ENCODE measurements around the gene ZNF787.

The ZNF787 gene

DNA sequence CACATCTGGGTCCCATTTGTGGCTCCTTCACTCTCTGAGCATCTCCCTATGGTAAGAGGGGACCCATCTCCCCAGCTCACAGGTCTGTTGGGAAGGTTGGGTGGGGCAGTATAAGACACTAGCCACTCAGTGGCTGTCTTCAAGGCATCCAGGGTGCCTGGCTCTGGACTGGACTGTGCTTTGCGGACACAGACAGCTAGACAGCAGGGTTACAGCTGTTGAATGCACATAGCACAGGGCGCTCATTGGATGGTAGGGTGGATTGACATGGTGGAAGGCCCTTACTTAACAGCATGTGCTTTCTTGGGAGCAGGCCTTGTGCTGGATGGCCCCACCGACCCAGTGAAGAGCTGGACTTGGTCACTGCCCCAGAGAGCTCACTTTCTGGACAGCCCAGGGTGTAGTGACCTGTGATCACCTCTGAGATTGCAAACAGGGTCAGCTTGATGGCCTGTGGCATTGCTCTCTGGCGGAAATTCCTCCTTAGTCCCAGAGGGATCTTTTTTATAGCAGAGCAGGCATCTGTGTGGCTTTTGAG lies 21.9 kb upstream of the ZNF787 start:
- no peak for DNase-seq

DNA sequence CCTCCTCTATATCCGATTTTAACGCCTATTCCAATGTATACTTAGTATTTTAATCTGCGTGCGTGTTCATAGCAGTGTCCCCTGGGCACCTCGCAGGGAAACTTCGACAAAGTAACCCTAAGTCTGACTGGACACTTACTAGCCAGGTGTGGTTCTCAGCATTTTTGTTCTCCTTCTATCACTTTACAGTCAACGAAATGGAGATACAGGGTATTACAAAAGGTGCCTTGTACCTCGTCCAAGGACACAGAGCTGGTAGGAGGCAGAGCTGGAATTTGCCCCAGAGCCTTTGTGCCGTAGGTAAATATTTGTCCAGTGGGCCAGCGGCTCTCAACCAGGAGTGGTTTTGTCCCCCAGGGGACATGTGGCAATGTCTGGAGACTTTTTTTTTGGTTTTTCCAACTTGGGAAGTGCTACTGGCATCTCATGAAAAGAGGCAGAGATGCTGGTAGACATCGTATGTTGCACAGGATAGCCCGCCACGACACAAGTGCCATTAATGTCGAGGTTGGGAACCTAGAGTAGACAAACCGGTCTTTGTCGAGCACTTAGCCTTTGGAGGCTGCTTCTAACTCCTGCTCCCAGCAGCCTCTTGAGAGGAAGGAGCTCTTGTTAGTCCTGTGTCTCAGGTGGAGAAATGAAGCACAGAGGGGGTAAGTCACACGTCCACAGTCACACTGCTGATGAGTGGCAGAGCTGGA lies 21.1 kb upstream of the ZNF787 start:
- no peak for DNase-seq

DNA sequence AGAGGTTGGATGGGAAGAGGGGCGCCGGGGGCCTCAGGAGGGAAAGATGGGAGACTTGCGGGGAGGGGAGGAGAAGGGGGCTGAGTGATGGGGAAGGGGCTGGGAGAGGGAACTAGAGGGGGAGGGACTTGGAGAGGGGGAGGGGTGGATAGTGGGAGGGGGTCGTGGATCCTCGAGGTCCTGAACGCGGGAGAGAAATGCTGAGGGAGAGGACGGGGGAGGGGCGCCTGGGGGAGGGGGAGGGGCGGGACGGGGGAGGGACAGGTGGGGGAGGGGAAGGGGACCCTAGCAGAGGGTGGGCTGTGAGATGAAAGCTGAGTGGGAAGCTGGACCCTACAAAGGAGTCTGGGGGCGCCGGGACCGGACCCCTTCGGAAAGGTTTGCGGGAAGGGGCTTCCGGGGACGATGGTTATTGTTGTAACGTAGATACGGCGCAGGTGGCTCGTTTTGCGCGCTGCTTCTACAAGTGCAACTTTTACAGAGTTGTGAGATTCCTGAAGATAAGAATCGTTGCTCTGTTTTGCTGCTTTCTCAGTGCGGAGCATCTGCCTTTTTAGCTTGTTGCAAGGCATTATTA lies 20.4 kb upstream of the ZNF787 start:
- no peak for DNase-seq

DNA sequence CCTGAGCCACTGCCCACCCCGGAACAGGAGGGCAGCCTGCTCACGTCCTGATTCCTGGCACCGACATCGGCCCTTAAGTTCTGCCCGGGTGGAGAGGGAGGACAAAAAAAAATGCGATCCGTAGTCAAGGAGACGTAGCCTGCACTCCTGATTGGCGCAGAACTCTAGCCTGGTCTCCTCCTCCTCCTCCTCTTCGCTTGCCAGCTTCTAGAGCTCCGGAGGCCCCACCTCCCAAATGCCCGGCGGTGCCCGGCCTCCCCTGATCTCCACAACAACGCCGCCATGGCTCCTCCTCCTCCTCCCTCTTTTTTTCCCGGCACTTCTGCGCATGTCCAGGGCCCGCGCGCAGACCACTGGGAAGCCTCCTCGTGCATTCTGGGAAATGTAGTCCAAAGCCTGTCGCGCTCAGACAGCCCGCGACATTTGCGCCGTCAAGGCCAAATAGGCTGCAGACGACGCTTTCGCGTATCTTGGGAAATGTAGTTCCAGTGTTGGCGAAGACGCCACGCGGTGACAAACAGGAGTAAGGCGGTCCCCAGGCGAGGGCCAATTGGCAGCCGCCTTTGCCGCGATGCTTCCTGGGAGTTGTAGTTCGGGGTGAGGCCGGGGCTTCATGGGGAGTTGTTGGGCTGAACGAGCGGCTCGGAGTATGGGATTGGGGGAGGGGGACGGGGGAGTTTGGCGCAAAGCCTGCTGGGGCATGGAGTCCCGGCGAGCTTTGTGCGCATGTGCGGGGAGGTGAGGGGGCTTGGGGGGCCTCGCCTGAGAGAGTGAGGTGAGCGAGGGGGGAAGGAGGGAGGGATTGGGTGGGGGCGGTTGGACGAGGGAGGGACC lies 19.7 kb upstream of the ZNF787 start, which contains the start of gene ZNF444:
ZNF444 (plus strand) TSS at position 705 of the 834 bp plus-strand sequence. CDS start 5,625 bp downstream, outside the sequence.
- DNase-seq = peak; percentile 96

DNA sequence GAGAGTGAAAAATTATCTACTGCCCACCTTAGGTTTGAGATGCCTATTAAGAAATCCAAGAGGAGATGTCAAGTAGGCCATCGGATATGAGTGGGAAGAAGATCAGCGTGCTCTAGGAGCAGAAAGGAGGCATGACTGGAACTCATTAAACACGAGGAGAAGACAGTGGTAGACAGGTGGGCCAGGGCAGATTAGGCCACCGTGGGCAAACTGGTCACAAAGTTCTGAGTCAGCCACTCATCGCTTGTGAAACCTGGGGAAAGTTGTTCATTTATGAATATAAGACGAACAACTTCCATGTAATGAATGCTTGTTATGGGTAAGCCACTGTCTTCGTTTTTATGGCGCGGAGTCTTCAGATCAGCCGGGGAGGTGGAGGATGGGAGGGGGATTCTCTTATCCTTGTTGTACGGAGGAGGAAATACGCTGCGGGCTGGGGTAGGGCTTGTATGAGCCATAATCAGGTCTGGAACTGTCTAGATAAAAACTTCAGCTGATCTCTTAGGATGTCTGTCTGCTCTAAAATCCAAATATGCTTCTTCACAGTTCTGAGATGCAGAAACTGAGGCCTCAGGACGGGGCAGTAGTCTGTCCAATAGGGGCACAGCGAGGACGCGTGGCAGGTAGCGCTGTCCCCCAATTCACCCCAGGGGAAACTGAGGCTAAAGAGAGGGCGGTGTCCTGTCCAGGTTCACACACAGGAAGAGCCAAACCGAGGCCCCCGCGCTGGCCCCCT lies 18.9 kb upstream of the ZNF787 start:
- DNase-seq = no peak

DNA sequence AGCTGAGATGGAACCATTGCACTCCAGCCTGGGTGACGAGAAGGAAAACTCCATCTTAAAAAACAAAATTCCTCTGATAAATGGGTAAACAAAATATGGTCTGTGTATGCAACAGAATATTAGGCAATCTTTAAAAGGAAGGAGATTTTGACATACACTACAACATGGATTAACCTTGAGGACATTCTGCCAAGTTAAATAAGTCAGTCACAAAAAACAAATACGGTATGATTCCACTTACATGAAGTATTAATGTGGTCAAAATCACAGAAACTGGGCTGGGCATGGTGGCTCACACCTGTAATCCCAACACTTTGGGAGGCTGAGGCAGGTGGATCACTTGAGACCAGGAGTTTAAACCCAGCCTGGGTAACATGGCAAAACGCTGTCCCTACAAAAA lies 17.0 kb upstream of the ZNF787 start:
- no peak for DNase-seq

DNA sequence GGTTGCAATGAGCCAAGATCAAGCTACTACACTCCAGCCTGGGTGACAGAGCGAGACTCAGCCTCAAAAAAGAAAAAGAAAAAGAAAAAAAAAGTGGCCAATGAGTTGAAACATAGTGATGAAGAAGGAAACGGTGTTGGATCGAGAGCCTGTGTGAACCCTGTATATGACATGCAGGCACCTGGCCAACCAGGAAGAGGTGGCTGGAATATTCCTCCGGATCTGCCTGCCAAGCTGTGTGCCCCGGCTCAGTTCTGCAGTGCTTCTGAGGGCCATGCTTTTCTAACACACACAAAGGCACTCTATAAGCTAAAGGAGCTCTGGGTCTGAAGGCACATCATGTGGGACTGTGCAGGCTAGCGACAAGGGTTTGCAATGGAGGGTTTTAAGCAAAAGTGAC lies 16.3 kb upstream of the ZNF787 start:
- no peak for DNase-seq

DNA sequence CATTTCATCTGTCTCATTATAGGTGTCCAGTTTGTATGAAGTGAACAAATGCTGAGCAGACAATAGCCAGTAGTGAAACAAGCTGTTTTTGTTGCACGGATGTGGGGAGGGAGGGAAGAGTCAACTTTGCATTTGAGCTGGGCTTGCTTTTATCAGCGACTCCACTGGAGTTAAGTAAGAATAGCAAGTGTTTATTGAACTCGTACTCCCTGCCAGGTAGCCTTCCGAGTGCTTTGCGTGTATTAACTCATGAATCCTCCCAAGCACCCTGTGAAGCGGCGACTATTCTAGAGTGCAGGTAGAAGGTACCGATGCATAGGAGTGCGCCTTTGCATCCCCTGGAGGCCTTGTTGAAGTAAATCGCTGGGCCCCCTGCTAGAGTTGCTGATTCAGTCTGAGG lies 15.3 kb upstream of the ZNF787 start:
- DNase-seq = no peak

DNA sequence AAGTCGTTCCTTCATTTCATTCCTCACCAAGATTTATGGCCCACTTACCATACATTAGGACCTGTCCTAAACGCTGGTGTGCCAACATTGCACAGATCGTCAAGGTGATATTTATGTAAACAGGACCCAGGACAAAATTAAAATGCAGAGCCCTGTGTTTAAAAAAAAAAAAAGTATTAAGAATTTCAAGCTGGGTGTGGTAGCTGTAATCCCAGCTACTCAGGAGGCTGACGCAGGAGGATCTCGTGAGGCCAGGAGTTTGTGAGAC lies 13.5 kb upstream of the ZNF787 start:
- no peak for DNase-seq

DNA sequence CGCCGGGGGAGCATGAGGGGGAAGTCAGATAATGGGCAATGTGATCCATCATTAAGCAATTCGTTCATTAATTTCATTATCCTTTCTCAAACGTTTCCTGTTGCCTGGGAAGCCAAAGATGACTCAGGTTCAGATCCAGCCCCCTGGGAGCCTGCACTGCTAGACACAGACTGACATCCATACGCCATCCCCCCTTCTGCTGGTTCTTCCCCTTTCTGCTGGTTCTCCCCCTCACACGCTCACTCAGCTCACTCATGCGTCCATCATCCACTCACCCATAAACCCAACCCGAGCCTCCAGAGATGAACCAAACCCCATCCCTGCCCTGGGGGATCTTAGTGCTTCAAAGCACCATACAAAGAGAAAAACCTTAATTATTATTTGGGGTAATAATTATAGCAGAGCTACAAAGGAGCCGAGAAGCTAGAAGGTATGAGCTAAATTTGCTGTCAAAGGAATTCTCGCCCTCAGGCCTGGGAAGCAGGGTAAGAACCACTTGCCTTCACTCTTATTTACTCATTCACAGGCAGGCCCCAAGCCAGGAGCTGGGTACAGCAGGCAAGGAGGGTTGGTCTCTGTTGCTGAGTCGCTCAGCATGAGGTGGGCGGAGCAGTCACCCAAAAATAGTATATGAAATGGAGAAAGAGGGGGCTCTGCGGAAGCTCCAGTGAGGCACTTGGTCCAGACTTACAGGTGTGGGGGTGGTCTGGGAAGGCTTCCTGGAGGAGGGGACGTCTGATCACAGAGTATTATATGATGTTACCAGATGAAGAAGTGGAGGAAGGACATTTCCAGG lies 13.0 kb upstream of the ZNF787 start:
- DNase-seq = no peak

DNA sequence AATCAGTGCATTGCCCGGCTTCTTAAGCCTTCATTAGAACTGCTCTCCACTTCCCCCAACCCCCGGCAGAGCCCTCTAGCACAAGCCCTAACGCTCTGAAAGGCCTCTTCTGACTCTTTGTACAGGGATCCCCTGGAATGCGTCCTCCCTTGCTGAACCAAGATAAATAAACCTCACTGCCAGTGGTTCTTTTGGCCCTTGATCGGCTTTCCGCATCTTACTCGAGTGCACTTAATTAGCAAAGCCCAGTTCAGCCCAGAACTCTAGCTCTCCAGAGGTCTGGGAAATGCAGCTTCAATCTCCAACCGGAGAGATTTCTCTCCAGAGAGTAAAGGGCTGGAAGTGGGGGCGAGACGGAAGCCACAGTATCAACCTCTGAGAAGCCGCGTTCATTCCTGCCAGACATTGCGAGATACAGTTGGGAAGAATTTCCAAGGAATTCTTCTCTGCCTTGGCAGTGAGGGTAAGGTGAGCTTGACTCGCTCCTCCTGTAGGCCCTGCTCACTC lies 11.3 kb upstream of the ZNF787 start:
- DNase-seq = no peak

DNA sequence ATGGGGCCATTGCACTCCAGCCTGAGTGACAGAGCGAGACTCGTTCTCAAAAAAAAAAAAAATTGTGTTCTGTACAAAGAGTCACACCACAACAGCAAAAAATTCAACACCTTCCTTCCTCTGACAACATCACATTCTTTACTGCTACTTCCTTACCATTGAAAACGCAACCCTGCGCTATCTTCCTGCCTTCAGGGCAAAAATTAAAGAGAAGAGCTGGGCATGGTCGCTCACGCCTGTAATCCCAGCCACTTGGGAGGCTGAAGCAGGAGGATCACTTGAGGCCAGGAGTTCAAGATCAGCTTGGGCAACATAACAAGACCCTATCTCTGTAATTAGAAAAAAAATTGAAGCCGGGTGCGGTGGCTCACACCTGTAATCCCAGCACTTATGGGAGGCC lies 10.6 kb upstream of the ZNF787 start:
- DNase-seq = no peak

DNA sequence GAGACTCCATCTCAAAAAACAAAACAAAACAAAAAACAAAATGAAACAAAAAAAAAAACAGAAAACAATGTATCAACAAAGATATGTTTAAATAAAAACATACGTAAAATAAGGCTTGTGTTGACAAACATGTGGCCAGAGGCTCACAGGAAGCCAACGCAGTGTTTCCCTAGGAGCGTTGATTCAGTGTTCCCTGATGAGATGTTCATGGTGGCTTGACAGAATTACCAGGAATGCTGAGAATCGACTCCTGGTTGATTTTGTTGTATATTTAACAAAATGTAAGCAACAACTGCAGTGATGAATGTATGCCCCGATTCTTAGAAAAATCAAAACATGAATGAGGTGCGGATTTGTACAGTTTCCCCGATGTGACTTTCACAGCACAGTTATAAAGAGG lies 8.9 kb upstream of the ZNF787 start:
- no peak for DNase-seq

DNA sequence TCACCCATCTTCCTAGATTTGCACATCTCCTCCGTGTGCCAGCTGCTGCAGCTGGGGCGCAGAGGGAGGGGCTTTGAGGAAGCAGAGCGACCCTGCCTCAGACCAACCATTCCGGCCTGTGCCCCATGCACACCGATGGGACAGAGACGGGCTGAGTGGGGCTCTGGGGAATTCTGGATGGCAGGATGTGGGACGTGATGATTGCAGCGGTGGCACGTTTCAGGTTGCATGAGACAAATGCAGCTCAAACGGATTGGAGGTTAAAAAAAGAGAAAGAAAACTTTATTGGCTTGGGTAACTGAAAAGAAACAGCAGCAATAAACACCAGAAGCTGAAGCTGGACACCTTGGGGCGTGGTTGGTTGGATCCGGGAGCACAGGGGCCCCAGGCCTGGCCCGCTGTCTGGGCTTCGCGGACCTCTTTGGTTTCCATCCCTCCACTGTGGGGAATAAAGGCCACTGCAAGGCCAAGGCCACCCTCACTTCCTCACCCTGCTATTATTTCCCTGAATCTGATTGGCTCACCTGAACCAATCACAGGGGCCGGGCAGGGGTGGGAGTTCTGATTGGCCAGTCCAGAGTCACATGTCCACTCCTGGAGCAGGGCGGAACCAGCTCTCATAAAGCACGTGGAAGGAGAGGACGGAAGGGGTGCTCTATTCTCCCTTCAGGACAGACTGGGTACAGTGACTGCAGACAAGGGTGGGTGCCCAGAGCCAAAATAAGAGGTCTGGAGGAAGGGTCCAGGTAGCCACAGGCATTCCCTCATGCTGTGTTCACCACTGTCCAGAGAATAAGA lies 6.1 kb upstream of the ZNF787 start:
- no peak for DNase-seq

DNA sequence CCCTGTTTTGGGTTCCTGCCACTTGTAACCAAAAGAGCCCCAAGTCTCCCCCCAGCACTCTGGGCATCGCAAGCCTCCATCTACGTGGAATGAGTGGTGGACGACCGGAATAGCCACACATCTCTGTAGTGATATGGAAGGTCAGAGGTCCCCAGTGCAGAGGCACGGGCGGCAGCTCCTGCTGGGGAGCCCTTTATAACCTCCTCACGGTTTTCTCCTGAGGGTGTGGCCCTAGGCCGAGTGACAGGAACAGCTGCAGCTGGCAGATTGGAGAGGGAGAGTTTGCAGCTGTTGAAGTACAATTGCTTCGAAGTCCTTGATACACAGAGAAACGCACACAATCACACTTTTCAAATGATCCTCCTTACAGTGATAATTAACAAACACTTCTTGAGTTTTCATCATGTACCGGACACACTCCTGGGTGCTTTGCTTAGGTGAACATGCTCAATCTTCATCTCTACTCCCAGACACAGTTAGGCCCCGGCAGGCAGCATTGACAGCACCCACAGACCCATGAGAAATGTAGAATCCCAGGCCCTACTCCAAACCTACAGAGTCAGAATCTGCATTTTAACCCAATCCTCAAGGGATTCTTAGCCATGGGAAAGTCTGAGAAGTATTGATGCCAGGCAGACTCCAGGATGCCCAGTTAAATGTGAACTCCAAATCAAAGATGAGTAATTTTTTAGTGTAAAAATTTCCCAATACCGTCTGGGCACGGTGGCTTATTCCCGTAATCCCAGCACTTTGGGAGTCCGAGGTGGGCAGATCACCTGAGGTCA lies 4.9 kb upstream of the ZNF787 start:
- no peak for DNase-seq

DNA sequence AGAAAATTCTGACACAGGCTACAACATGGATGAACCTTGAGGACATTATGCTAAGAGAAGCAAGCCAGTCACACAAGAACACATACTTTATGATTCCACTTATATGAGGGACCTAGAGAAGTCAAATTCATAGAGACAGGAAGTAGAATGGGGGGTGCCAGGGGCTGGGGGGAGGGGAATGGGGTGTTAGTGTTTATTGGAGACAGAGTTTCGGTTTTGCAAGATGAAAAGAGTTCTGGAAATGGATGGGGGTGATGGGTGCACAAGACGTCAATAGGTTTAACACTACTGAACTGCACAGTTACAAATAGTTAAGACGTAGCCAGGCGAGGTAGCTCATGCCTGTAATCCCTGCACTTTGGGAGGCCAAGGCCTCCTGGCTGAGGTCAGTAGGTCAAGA lies 3.5 kb upstream of the ZNF787 start:
- DNase-seq = no peak

DNA sequence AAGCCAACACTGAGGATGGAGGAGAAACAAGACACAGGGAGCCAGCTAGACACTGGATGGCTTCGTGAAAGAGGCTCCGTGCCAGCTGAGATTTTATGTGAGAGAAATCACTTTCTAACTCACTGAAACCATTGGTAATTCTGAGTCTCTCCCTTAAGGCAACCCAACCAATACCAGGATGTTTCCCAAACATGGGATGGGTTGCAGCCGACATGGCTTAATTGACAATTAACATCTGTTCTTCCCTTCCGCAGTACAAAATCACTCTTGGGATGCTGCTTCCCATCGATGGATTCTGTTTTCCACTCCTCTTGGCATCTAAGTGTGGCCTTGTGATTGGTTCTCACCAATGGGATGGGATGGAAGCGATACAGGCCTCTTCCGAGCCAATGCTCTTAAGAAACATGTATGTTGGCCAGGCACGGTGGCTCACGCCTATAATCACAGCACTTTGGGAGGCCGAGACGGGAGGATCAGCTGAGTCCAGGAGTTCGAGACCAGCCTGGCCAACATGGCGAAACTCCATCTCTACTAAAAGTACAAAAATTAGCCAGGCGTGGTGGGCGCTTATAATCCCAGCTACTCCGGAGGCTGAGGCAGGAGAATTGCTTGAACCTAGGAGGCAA lies 2.3 kb upstream of the ZNF787 start:
- DNase-seq = no peak

DNA sequence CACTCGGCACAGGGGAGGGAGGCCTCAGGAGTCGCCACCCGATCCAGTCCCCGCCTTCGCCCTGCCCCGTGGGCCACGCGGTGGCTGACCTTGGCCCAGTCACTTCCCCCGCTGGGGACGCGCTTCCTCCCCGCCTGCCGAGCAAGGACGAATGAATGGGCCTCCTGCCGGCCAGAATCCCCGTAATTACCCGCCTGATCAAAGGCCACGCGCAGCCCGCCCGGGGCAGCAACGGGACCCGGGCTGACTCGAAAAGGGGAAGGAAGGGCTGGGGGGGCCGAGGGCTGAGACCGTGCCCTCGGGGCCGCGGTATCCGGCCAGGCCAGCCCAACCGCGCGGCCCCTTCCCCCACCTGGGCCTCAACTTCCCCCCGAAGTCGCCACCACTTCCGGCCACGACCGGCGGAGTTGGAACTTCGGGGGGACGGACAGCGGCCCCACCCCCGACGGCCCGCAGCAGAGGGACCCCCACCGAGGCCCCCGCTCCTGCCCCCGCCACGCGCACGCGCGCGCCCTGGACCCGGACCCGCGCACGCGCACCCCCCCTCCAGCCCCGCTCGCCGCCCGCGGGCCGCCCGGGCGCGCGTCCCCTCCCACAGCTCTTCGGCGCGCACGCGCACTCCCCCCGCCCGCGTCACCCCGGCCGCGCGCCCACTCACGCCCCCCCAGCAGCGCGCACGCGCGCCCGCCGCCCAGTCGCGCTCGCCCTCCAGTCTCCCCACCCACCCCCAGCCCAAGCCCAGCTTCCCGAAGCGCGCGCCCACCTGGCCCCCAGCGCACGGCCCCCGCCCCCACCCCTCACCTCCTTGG lies 520 bp downstream of the ZNF787 start:
- DNase-seq = peak; percentile 86

DNA sequence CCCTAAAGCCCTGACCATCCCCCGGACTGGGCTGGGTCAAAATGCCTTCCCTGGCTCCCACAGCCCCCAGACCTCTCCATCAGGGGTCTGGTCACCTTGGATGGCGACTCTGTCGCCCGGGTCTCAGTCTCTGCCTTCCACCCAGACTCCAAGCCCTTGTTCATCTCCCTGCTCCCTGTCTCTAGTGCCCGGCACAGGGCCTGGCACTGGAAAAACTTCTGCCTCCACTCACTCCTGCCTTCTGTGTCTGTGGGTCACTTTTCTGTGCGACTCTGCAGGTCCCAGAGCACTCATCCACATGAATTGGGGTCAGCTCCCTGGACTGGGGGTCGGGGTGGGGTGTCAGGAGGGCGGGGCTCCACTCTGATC lies 1.1 kb downstream of the ZNF787 start:
- DNase-seq = peak; percentile 45
